Effector memory CD8-positive, alpha-beta T cell (primary cell): ENCODE measurements around the gene MID1IP1.
A peak's percentile ranks its signal among the peaks of the same experiment; 100 is the strongest.

Experiments
- ATAC-seq: fragments of 150-1000 bp; cut with Tn5 transposase; replicated peaks from 2 replicates; pipeline ENCODE4 v1.10.0; 2021; ENCODE audit warnings: mild to moderate bottlenecking, moderate library complexity
- DNase-seq, 3 experiments: peaks; one replicate each; pipeline ENCODE4 v3.0.0; 2021
- H3K27ac Mint-ChIP-seq, 2 donors: one replicate each; pipeline ENCODE4 v1.8.0; 2022; ENCODE audit warnings: mild to moderate bottlenecking in 2 of 2, mixed read lengths in 2 of 2, moderate library complexity in 2 of 2
- H3K27me3 Mint-ChIP-seq, 2 donors: one replicate each; pipeline ENCODE4 v1.8.0; 2022; ENCODE audit warnings: mixed read lengths in 2 of 2
- H3K36me3 Mint-ChIP-seq: one replicate; pipeline ENCODE4 v1.8.0; 2022; ENCODE audit warnings: mild to moderate bottlenecking, moderate library complexity, mixed read lengths; ENCODE audit not compliant: insufficient read depth
- H3K4me1 Mint-ChIP-seq, 2 donors: one replicate each; pipeline ENCODE4 v1.8.0; 2022; ENCODE audit warnings: low read depth in 2 of 2, mixed read lengths in 2 of 2
- H3K4me3 Mint-ChIP-seq, 2 donors: one replicate each; pipeline ENCODE4 v1.8.0; 2022; ENCODE audit warnings: mild to moderate bottlenecking in 2 of 2, mixed read lengths in 2 of 2, moderate library complexity in 2 of 2
- H3K9me3 Mint-ChIP-seq, 2 donors: one replicate each; pipeline ENCODE4 v1.8.0; 2022; ENCODE audit warnings: mixed read lengths in 2 of 2

Gene MID1IP1

GRCh38 chrX:38831949-38832348 lies 30.7 kb downstream of the MID1IP1 start:
- H3K27ac Mint-ChIP-seq, result no peak overlapping the region
- H3K27me3 Mint-ChIP-seq, result no peaks in the 10 kb centered on the region
- H3K9me3 Mint-ChIP-seq, result no peaks in the 10 kb centered on the region
- no peaks in the 10 kb centered on the region for H3K36me3 Mint-ChIP-seq
- ATAC-seq (no peak), DNase-seq (no peak)
- H3K4me3 Mint-ChIP-seq, result no peak overlapping the region
- no peaks in the 10 kb centered on the region for H3K4me1 Mint-ChIP-seq

GRCh38 chrX:38837389-38837788 lies 36.1 kb downstream of the MID1IP1 start:
- Mint-ChIP-seq H3K27ac (no peak overlapping the region), H3K27me3 (peaks cover 0 to 7% of the 10 kb centered on the region in 2 donors), H3K9me3 (no peaks in the 10 kb centered on the region), H3K4me3 (no peak overlapping the region), H3K4me1 (no peaks in the 10 kb centered on the region), H3K36me3 (no peaks in the 10 kb centered on the region)
- ATAC-seq (no peak), DNase-seq (no peak)

DNA sequence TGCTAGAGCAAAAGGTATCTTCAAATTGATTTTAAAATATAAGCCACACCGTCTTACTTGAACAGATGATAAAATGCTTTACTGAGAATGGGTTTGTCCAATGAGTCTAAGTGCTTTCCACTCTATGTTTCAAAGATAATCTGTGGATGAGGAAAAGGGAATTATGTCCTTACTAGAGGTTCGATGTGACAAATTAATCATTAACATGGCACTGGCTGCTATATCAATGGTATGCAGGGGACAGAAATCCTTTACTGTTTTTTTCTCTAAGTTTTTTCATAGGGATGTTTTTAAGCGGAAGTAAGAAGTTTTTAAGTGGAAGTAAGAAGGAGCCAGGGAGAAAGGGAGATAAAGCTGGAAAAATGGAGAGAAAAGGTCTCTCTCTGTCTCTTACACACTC lies 38.0 kb downstream of the MID1IP1 start:
- Mint-ChIP-seq H3K4me1 (no peaks in the 10 kb centered on the region), H3K4me3 (no peak overlapping the region), H3K27ac (no peak overlapping the region), H3K27me3 (peaks cover 0 to 7% of the 10 kb centered on the region in 2 donors), H3K9me3 (no peaks in the 10 kb centered on the region), H3K36me3 (no peaks in the 10 kb centered on the region)
- DNase-seq (no peak), ATAC-seq (no peak)

- Mint-ChIP-seq H3K4me1 (no peaks in the 10 kb centered on the region), H3K27me3 (peaks cover 0 to 7% of the 10 kb centered on the region in 2 donors), H3K27ac (peak overlapping the region in 1 of 2 donors; percentile 35), H3K36me3 (no peaks in the 10 kb centered on the region), H3K9me3 (no peaks in the 10 kb centered on the region), H3K4me3 (no peak overlapping the region)
- no peak for DNase-seq
- ATAC-seq, result no peak
Observed at GRCh38 chrX:38839944-38840343, 38.7 kb downstream of the MID1IP1 start.

GRCh38 chrX:38841750-38842149 lies 40.5 kb downstream of the MID1IP1 start:
- H3K27ac Mint-ChIP-seq, result no peak overlapping the region

GRCh38 chrX:38845426-38845825 lies 44.2 kb downstream of the MID1IP1 start:
- ATAC-seq (no peak), DNase-seq (no peak)
- H3K27me3 Mint-ChIP-seq, result no peaks in the 10 kb centered on the region
- peaks cover 0 to 2% of the 10 kb centered on the region in 2 donors for H3K4me1 Mint-ChIP-seq
- no peak overlapping the region for H3K4me3 Mint-ChIP-seq
- no peak overlapping the region for H3K27ac Mint-ChIP-seq
- no peaks in the 10 kb centered on the region for H3K9me3 Mint-ChIP-seq
- H3K36me3 Mint-ChIP-seq, result no peaks in the 10 kb centered on the region

More at GRCh38 chrX:38841750-38842149, 40.5 kb downstream of the MID1IP1 start:
- DNase-seq (no peak), ATAC-seq (no peak)
- Mint-ChIP-seq H3K9me3 (no peaks in the 10 kb centered on the region), H3K4me1 (peaks cover 0 to 2% of the 10 kb centered on the region in 2 donors), H3K36me3 (no peaks in the 10 kb centered on the region), H3K27me3 (peaks cover 0 to 7% of the 10 kb centered on the region in 2 donors), H3K4me3 (no peak overlapping the region)

GRCh38 chrX:38847206-38847902 lies 46.1 kb downstream of the MID1IP1 start:
- ATAC-seq (no peak), DNase-seq (no peak)
- no peaks in the 10 kb centered on the region for H3K9me3 Mint-ChIP-seq
- no peak overlapping the region for H3K4me3 Mint-ChIP-seq
- no peaks in the 10 kb centered on the region for H3K36me3 Mint-ChIP-seq
- H3K4me1 Mint-ChIP-seq, result peaks cover 0 to 2% of the 10 kb centered on the region in 2 donors
- no peak overlapping the region for H3K27ac Mint-ChIP-seq
- H3K27me3 Mint-ChIP-seq, result no peaks in the 10 kb centered on the region

GRCh38 chrX:38847903-38848230 lies 46.6 kb downstream of the MID1IP1 start:
- no peaks in the 10 kb centered on the region for H3K36me3 Mint-ChIP-seq
- no peak overlapping the region for H3K27ac Mint-ChIP-seq
- H3K4me1 Mint-ChIP-seq, result peaks cover 0 to 2% of the 10 kb centered on the region in 2 donors
- no peaks in the 10 kb centered on the region for H3K27me3 Mint-ChIP-seq
- H3K4me3 Mint-ChIP-seq, result no peak overlapping the region
- no peaks in the 10 kb centered on the region for H3K9me3 Mint-ChIP-seq
- DNase-seq (no peak), ATAC-seq (no peak)

DNA sequence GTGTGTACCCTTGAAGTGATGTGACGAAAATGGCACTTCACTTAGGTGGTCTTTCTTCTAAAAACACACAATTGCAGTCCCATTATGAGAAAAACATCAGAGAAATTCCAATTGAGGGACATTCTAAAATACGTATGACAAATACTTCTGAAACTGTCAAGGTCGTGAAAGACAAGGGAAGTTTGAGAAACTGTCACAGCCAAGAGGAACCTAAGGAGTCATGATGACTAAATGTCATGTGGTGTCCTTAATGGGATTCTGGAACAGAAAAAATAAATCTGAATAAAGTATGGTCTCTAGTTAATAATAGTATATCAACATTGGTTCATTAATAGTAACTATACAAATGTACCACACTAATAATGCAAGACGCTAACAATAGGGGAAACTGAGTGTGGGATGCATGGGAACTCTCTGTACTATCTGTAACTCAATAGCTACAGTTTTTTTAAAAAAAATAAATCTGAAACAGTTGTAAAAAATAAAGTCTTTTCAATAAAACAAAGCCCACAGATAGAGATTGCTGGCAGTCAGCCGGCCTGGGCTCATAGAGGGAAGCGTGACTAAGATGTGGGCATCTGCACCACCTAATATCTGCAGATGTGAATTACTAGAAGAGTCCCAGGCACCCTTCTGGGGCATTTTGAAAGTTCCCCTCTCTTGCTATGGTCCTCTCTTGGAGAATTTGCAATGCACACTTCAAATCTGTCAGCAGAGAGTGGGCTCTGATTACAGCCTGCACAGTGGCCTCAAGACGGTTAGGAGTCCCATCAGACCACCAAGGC lies 47.6 kb downstream of the MID1IP1 start:
- Mint-ChIP-seq H3K27ac (no peak overlapping the region), H3K27me3 (no peaks in the 10 kb centered on the region), H3K9me3 (no peaks in the 10 kb centered on the region), H3K36me3 (no peaks in the 10 kb centered on the region), H3K4me1 (peaks cover 0 to 2% of the 10 kb centered on the region in 2 donors), H3K4me3 (no peak overlapping the region)
- ATAC-seq, result no peak
- no peak for DNase-seq

DNA sequence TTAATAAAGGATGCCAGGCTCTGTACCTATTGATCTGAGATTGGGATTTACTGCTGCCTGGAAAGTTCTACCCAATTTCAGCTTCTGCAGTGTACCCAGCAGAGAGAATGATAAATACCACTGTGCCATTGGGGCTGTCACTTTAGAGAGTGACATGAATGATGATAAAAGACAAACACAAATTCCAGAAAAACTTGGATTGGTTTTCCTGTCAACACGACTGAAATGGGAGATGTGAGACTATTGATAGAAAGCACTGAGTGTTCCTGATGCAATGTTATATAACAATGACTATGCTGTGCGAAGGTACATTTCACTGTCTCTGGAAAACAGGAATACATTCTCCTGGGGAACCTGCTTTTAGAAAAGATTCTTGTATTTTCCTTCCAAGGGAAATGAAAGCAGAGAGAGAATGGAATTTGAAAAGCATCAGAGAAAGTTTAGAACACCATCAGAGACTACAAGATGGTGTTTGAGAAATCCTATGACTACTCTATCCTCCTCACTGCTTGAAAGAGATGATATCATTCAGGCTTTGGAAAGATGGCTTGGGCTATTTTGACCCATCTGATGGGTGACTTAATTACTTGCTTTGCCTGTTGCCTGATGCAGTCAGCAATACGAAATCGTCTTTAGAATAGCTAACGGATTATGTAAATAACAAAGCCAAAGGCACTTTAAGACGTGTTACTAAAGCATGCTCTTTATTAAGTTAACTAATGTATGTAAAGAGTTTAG lies 49.7 kb downstream of the MID1IP1 start:
- H3K27me3 Mint-ChIP-seq, result no peaks in the 10 kb centered on the region
- H3K27ac Mint-ChIP-seq, result no peak overlapping the region
- H3K4me1 Mint-ChIP-seq, result peaks cover 0 to 2% of the 10 kb centered on the region in 2 donors
- no peak overlapping the region for H3K4me3 Mint-ChIP-seq
- DNase-seq (no peak), ATAC-seq (no peak)
- no peaks in the 10 kb centered on the region for H3K9me3 Mint-ChIP-seq
- no peaks in the 10 kb centered on the region for H3K36me3 Mint-ChIP-seq

- H3K27ac Mint-ChIP-seq, result no peak overlapping the region
- no peaks in the 10 kb centered on the region for H3K9me3 Mint-ChIP-seq
- no peaks in the 10 kb centered on the region for H3K4me1 Mint-ChIP-seq
- H3K36me3 Mint-ChIP-seq, result no peaks in the 10 kb centered on the region
- H3K4me3 Mint-ChIP-seq, result no peak overlapping the region
- no peaks in the 10 kb centered on the region for H3K27me3 Mint-ChIP-seq
- DNase-seq, result no peak
- ATAC-seq, result no peak
Observed at GRCh38 chrX:38854305-38854704, 53.0 kb downstream of the MID1IP1 start.
